UCSD-AML1 (cell line): Measurements from ENCODE around the gene URB1.
"Not testable (repeated sequence)": the region's sequence is repeated elsewhere in the genome, so short reads cannot be mapped to it uniquely, and the experiment has no call there.

Experiments
- DNase-seq: peaks from one replicate; lab custom pipeline; 2025; ENCODE audit not compliant: unreplicated experiment; lab: John Stamatoyannopoulos, UW

Gene URB1

DNA sequence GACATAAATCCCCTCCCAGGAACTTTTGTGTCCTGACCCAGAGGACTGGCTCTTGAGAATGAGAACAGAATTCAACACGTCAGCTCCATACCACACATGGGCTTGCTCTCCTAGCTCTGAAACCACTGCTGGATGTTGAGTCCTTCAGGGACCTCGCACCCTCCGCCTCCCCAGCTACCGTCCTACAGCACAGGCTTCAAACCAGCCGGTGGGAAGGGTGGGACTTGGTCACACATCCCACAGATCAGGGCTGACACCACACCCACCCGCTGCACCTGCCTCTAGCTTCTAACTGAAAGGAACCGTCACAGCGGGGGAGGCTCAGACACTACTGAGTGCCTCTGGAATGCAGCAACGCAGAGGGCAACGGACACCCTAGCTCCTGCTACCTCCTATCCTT, 70.1 kb downstream of the URB1 start:
- no peak for DNase-seq

DNA sequence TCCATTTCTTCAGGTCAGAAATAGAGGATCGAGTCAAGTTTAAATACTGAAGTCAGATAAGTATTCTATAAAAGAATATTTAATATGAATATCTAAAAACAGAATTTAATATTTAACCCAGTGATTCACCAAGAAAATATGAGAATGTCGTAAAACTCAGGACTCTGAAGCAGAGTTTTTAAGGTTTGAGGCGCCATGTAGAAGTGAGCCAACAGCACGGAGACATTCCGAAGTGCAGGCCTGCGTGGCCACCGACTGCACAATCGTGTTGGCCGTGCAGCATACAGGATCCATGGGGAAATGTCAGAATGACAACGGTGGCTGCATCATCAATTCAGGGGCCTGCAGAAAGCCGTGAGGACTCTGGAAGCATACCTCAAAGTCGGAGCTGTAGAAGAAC, 70.7 kb downstream of the URB1 start:
- no peak for DNase-seq

DNA sequence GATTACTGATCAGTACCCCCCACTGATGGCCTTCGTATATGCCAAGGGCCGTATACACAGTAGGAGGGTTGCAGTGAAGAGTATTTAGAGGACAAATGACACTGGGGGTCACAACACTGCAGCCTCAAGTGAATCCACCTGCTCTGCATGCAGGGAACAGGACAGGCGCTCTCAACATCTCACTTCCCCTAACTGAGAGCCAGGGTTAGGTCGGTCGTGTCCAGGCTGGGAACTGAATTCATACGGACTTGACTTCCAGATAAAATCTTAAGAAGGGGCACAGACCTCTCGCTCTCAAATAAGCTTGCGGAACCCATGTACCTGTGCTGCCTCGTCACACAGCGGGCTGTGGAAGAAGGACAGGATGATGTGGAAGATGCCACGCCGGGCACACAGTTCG, 71.3 kb downstream of the URB1 start:
- DNase-seq: no peak

DNA sequence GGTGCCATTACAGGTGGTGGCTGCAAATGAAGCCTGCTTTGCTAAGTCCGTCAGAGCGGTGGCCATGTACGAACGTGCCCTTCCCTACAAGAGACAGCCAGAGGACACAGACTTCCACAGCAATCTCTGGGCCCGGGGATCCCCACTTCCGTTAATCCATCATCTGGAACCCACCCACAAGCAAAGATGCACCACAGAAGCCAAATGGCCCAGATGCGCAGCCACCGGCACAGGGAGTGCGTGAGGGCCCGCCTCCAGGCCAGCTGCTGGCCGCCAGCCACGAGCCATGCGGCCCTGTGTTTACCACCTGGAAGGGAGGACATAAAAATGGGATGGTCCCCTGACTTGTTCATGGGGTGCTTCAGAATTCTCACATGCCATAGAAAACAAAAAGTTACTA, 72.1 kb downstream of the URB1 start:
- no peak for DNase-seq

DNA sequence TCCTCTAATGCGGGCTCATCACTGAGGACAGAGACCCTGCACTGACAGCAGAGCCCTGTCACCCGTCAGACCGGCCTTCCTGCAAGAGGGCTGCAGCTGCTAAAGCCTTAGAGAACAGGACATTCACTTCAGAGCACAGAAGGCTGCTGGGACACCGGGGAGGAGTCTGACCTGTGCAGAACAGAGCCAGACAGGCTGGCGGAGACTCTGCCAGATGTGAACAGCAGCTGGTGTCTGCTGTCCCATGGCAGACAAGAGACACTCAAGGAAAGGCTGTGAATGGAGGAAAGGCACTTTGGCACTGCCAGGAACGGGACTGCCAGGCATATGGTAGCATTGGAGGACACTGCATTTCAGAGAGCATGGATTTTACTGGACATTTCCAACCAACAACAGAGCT, 72.8 kb downstream of the URB1 start:
- DNase-seq: no peak

DNA sequence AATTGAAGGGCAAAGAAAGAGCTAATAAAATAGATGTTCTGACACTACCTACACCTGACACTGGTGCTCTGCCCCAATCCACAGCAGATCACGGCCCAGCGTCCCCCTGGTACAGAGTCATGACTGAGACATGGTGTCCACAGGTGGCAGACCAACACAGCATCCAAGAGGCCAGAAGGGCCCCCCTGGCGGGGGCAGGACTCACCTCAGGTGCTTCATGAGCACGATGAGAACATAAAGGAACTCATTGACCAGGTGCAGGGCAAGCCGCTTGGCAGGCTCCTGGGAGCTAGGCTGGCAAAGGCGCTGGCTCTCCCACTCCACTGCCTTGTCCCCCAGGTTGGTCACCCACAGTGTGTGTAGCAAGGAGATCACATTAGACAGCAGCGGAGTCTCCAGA, 73.8 kb downstream of the URB1 start:
- no peak for DNase-seq

DNA sequence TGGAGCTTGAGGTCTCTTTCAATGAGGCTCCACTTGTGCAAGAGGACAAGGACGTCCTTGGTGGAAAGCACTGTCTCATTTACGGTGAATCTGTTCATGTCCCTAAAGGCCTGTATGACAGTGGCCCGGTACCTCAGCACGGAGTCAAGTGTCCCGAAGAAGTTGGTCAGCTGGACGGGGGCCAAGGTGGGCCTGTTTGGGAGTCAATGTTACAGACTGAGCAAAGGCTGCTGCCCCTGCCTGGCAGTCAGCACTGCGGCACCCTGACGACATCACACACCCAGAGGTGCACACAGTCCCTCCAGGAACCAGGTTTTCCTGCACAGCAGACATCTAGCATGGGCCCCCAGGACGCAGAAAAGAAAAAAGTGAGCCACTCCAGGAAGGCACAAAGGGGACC, 75.1 kb downstream of the URB1 start:
- DNase-seq: no peak

DNA sequence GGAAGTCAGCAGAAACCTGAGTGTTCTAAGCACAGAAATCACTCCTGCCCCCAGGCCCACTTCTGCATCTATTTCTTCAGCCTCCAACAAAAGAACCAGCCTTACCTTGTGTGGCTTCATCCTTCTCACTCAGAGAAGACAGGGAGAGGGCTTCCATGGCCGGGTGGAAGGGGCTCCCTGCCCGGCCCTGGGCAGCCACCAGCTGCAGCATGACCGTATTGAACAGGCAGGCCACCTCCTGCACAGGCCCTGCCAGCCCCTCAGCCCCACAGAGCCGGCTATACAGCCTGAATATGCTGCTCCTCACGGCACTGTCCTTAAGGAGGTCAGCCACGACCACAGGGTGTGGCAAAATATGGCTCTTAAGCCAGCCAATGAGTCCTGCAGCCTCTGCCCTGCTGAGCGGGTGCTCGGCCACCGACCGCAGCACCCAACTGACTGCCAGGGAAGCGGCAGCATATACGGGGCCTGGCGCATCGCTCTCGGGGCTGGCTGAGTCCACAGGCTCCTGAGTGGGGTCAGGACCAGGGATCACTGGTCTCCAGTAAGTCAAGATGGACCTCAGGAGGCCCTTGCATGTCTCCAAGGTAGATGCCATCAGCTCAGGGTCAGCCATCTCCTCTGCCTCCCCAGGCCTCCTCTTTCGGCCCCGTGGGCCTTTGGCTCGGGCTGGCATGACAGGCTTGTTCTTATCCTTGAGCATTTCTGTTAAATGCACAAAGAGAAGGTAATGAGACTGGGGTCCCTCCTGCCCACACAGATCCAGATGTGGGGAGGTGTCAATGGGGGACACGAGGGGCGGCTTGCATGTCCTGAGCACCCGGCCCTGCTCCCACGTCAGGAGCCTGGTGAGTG, 76.2 kb downstream of the URB1 start:
- no peak for DNase-seq

DNA sequence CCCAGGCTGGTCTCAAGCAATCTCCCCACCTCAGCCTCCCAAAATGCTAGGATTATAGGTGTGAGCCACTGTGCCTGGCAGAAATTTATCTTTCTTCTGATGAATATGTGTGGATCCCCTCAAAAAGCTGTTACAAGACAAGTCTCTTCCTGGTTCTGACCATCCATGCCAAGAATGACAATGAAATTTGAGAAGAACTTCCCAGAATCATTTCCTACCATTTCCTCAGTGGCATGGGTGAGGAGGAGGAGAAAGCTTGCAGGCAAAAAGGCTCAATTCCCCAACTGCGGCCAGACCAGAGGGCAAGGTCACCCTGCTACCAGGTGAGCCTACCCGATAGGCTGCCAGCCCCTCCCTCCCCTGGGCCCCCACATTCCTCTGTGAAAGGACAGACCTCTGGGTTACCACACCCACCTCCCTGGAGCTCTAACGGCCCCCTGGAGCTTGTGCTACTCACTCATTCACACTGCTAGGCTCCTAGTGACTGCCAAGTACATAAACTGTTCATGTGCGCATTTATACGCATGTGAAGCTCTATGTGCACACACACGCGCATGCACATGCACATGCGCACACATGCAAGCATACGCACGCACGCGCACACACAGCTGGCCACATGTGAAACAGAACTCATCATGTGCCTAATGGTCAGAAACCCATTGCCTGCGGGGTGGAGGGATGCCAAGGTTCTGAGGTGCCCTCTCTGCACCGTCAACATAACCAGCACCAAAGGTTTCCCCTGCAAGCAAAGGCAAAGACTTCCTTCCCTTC, 77.1 kb downstream of the URB1 start:
- no peak for DNase-seq

DNA sequence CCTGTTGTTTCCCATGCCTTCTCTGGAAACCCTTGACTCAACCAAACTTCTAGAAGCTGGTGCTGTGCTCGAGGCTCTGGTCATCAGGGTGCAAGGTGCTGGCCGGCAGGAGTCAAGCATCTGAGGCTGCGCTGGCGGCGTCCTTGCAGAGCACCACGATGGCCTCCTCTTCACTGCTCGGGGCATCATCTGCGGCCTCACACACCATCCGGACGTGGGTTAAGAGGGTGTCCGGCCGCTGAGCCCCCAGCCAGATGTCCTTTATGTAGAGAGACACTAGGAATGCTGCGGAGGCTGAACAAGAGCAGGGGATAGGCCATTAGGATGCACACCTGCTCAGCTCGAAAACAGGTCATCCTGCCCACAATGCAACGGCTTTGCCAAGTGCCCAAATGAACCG, 78.0 kb downstream of the URB1 start:
- no peak for DNase-seq

DNA sequence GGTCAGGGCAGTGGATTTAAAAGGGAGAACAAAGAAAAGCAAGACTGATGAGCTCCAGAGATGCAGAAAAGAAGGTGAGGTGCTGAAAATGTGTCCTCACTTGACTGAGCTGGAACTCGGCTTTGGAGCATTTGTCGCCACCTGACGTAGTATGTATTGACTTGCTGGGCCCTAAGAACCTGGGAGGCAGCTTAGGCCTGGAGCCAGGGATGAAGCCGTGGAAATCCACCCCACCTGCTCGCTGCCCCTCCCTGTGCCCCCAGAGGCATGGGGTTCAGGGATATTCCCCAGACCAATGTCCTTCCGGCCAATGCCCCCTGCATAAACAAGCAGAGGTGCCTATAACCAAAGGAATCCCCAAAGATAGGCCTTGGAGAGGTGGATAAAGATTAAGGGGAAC, 79.8 kb downstream of the URB1 start:
- no peak for DNase-seq

DNA sequence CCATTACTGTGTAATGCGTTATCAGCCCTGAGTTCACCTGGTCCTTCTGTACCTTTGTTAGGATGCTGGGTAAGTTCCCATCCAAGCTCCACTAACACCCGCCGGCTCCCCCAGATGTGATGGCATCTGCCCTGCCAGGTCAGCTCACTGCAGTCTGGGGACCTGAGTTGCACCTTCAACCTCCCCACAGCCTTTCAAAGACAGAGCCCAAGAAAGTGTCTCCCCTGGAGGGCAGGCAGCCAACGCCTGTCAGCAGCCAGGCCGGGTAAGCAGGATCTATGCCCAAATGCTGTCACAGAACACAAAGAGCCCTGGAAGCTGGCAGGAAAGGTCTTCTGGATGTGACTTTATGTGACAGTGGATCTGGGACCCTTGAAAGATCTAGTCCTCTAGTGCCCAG, 80.5 kb downstream of the URB1 start:
- DNase-seq: no peak

DNA sequence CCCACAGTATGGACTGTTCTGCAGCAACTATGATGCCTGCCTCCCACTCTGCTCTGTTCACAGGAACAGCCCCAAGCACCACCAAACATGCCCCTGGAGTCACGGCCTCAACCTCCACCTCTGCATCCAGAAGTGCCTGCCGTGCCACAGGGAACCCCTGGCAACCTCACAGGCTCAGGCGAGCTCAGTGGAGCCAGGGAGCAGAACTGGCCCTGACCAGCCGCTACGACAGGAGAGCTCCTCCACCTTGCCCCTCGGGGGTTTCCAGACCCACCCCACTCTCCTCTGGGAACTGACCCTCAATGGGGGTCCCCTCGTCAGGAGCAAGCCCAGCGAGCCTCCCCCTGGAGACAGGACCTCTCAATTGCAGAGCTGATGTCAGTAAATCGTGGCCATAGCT, 81.2 kb downstream of the URB1 start:
- no peak for DNase-seq

DNA sequence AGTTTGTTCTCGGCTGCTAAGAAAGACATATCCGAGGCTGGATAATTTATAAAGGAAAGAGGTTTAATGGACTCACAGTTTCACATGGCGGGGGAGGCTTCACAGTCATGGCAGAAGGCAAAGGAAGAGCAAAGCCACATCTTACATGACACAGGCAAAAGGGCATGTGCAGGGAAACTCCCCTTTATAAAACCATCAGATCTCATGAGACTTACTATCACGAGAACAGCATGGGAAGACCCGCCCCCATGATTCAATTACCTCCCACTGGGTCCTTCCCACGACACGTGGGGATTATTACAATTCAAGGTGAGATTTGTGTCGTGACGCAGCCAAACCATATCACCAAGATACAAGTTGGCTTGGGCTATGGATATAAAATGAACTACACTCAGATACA, 81.8 kb downstream of the URB1 start:
- not testable (repeated sequence) for DNase-seq

DNA sequence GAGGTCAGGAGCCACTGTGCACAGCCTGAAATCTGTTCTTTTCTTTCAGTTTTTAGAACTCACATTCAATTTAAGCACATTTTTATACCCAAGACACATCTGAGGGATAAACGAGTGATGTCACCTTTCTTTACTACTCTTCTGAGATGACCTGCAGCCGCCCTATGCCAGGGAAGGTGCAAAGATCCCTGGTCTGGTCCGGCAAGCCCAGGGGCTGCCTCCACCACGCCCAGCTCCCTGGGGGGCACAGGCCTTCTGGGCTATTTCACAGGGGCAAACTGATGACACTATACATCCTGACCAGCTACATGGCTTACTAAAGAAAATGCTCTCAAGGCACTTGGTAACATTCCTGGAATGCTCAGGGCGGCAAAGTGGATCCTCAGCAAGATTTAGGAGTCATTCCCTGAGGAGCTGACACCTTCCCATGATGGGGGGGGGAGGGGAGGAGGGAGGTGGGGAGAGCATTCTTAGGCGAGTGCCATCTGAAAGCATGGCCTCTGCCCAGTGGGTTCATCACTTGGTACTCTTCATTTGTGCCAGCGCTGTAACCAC, 82.8 kb downstream of the URB1 start:
- no peak for DNase-seq

DNA sequence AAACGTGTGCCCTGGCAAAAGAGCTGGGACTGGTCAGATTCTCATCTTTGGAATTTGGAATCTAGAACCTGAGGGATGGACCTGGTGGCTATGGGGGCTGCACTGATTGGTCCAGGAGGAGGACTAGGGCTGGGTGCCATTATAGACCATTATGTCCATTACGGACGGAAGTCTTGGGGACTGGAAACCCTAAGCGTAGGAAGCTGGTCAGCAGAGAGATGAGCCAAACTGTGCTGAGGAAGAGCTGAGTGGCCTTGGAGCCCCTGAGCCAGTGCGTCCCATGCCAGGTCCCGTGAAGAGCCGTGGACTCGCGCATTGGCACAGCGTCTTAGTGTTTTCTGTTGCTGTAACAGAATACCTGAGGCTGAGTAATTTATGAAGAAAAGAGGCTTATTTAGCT, 84.1 kb downstream of the URB1 start:
- no peak for DNase-seq

DNA sequence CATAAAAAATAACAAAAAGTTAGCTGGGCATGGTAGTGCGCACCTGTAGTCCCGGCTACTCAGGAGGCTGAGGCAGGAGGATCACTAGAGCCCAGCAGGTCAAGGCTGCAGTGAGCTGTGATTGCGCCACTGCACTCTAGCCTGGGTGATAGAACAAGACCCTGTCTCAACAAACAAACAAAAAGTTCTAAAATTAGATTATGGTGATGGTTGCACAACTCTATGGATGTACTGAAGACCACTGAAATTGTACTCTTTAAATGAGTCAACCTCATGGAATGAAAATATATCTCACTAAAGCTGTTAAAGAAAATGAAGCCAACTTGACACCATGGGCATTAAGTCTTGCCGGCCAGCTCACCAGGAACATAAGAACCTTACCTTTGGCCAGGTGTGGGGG, 85.1 kb downstream of the URB1 start:
- DNase-seq: no peak

DNA sequence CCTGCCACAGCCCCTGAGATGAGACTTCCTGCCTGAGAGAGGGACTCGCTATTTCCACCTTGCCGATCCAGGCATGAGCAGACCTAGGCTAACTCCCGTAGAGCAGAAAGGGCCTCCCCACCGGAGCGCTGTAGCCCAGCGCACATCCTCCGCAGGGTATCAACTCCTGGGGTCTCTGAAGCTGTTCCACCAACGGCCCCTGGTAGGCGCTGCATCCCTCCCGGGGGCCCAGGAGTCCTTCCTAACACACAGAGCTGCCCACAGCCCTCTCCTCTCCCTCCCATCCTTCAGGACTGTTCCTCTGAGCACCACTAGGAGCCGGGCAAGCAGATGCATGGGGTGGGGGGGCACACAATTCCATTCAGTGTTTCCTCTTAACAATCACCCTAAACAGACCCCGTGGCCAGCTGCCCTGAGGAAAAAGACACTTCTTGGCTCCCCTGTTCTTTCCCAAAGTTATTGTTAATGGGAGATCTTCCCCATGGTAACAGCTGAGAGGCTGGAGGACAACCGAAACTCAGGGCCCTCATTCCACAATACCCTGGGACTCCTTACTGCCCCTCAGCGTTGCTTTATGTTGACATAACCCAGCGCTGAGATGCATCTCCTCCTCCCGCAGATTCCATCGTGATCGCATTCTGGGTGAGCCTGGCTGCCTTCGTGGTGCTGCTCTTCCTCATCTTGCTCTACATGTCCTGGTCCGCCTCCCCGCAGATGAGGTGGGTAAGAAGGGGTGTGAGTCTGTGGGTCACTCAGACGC, 86.6 kb downstream of the URB1 start:
- DNase-seq: no peak

DNA sequence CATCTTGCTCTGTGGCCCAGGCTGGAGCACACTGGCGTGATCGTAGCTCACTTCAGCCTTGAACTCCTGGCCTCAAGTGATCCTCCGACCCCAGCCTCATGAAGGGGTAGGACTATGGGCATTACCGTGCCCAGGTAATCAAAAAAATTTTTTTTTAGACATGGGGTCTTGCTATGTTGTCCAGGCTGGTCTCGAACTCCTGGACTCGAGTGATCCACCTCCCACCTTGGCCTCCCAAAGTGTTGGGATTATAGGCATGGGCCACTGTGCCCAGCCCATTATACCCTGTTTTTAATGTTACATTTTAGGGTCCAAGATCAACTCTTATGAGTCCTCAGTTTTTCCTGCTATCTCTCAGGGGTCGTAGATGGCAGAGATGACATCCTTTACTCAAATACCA, 87.8 kb downstream of the URB1 start:
- DNase-seq: no peak

DNA sequence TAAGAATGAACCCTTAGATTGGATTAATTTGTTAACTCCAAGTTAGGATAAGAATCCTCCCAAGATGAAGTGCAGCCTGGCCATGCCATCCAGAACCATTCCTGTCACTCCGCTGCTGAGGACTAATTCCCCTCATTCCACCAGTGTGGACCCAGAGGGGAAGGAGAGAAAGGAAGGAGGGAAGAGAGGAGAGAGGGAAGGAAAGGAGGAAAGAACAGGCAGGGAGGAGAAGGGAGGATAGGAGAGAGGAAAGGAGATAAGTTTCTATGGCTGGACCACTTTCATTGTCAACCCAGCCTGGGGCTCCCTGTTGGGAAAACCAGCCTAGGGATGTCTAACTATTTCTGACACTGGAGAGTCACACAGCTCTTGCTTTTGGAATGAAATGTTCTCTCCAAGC, 89.4 kb downstream of the URB1 start:
- no peak for DNase-seq

DNA sequence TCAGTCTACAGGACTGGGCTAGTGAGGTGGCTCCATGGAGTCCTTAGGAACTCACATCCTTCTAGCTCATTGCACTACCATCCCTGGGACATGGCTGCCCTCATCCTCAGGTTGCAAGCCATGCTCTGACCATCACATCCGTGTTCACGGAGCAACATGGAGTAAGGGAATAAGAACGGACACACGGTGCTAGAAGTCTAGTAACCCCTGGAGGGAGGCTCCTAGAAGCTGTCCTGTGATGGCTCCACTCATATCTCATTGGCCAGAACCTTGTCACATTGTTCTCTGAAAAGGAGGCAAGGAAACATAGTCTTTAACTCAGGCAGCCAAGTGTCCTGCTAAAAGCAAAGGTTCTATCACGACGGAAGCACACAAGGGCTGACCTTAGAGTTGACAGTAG, 90.3 kb downstream of the URB1 start:
- no peak for DNase-seq

DNA sequence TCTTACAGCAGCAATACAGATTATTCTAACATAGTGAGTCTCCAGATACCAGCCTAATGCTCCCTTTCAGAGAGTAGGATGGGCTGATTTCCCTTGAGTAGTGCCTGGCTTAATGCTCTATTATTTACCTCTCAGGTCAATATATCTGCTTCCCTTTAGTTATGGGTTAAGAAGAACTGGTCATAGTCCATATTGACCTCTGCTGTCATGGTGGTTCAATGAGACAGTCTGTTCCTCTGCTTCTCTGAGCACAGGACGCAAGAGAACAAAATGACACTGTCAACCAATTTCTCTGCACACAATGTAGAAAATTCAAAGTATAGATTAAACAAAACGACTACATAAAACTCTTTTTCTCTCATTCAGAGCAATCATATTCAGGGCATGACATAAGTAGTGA, 91.2 kb downstream of the URB1 start:
- DNase-seq: no peak
